Stimulated activated naive CD8-positive, alpha-beta T cell treated with anti-CD3 and anti-CD28 coated beads, Interleukin-15, Interleukin-2, amounts not matched to agents 100 ng/mL and 50 ng/mL, for 24 hours (primary cell): ENCODE measurements around the gene RNF146.
A peak's percentile ranks its signal among the peaks of the same experiment; 100 is the strongest.
"Not testable (repeated sequence)": the region's sequence is repeated elsewhere in the genome, so short reads cannot be mapped to it uniquely, and the experiment has no call there.

ENCODE experiments used
- H3K27ac Mint-ChIP-seq: one replicate; pipeline ENCODE4 v1.8.0; 2021; ENCODE audit warnings: mild to moderate bottlenecking, mixed read lengths
- H3K27me3 Mint-ChIP-seq: one replicate; pipeline ENCODE4 v1.8.0; 2021; ENCODE audit warnings: mixed read lengths
- H3K36me3 Mint-ChIP-seq: one replicate; pipeline ENCODE4 v1.8.0; 2021; ENCODE audit warnings: low read depth, mixed read lengths
- H3K4me1 Mint-ChIP-seq: one replicate; pipeline ENCODE4 v1.8.0; 2021; ENCODE audit warnings: low read depth, mixed read lengths
- H3K4me3 Mint-ChIP-seq: one replicate; pipeline ENCODE4 v1.8.0; 2021; ENCODE audit warnings: mild to moderate bottlenecking, mixed read lengths
- H3K9me3 Mint-ChIP-seq: one replicate; pipeline ENCODE4 v1.8.0; 2021; ENCODE audit warnings: mixed read lengths

The RNF146 gene

DNA sequence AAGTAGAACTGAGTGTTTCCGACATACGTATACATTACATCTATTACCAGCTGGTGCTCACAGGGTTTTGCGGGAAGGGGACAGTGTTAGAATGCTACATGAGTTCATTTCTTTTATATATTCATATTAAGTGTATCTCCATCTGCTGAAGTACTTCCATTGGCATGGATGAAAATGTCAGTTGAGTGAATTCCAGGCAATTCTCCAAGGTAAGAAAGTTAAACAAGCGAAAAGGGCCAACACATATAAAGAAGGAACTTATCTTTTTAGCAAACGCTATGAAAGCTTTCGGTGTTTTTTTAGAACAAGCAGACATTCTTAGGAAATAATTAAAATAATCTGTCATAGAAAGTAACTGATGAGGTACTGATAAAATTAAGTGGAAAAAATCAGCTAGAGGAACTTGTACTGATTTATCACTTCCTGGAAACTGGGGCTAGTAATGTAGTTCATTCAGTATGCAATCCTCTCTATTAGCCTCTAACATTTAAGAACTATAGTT, 34.6 kb downstream of the RNF146 start:
- Mint-ChIP-seq H3K9me3 (no peaks in the 10 kb centered on the region), H3K27me3 (no peaks in the 10 kb centered on the region), H3K27ac (peak overlapping the region; percentile 55), H3K4me3 (peak overlapping the region; percentile 5), H3K4me1 (peaks cover 42% of the 10 kb centered on the region), H3K36me3 (peaks cover 38% of the 10 kb centered on the region)

DNA sequence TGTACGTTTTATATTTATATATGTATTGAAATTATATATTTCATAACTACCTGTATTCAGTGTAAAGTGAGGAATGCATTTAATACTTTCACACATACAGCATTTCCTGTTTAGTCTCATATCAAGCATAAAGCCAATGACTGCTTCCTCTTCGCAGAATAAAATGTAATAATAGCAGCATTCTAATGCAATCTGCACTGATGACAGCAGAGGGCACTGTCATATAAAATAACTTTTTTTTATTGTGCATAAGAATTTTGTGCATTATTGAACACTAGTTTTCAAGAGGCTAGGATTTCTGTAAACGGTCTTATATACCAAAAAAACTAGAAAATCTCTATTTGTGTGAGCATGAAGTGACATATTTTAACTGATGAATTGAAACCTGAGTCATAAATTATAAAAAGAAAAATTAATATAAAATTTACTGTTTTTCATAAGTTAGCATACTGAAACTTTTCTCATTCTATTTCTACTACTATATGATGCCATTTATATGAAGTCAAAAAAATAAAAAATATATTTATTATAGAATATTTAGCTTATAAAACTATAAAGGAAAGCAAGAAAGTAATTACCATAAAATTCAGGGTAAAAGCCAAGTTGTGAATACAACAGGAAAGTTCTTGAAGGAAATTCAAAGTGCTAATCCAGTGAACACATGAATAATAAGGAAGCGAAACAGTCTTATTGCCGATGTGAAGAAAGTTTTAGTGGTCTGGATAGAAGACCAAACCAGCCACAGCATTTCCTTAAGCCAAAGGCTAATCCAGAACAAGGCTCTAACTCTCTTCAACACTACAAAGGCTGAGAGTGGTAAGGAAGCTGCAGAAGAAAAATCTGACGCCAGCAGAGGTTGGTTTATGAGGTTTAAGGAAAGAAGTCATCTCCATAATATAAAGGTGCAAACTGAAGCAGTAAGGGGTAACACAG, 36.3 kb downstream of the RNF146 start:
- Mint-ChIP-seq H3K27me3 (no peaks in the 10 kb centered on the region), H3K27ac (no peak overlapping the region), H3K36me3 (peaks cover 44% of the 10 kb centered on the region), H3K9me3 (peaks cover 5% of the 10 kb centered on the region), H3K4me1 (peaks cover 50% of the 10 kb centered on the region), H3K4me3 (no peak overlapping the region)

GRCh38 chr6:127303917-127304316, 37.3 kb downstream of the RNF146 start:
- Mint-ChIP-seq H3K4me1 (peaks cover 50% of the 10 kb centered on the region), H3K36me3 (peaks cover 54% of the 10 kb centered on the region), H3K27me3 (no peaks in the 10 kb centered on the region), H3K27ac (no peak overlapping the region), H3K4me3 (no peak overlapping the region), H3K9me3 (peaks cover 9% of the 10 kb centered on the region)

- H3K36me3 Mint-ChIP-seq = peaks cover 72% of the 10 kb centered on the region
- H3K27me3 Mint-ChIP-seq = no peaks in the 10 kb centered on the region
- H3K4me3 Mint-ChIP-seq = no peak overlapping the region
- peaks cover 17% of the 10 kb centered on the region for H3K9me3 Mint-ChIP-seq
- peaks cover 45% of the 10 kb centered on the region for H3K4me1 Mint-ChIP-seq
- no peak overlapping the region for H3K27ac Mint-ChIP-seq
These were observed 39.1 kb downstream of the RNF146 start for GRCh38 chr6:127305741-127306140.

DNA sequence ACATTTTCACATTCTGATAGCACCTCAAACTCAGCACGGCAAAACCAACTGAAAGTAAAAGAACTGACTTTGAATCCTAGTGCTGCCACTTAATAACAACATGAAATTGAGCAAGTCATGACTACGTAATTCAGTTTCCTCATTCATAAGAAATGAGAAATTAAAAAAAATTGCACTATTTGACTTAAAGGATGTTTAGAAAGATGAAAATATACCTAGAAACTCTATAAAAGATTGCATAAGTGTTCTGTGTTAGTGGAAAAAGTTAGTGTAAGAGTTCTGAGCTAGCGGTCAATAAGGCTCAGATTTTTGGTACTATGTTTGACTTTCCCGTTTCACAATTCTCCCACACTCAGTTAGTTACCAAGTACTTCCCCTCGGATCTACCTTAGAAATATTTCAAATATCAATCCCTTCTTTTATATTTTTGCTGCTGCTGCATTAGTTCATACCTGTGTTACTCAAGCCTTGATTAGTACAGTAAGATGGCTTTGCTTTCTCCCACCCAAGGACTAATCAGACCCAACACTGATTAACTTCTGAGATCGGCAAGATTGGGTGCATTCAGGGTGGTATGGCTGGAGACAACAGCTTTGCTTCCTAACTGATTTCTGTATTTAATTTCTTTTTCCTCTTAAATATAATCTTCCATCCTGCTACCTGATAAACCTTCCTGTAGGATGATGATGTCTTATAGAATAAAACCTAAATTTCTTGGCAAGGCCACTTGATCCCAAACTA, 50.9 kb downstream of the RNF146 start:
- no peak overlapping the region for H3K27ac Mint-ChIP-seq
- no peak overlapping the region for H3K4me3 Mint-ChIP-seq
- peaks cover 45% of the 10 kb centered on the region for H3K36me3 Mint-ChIP-seq
- no peaks in the 10 kb centered on the region for H3K9me3 Mint-ChIP-seq
- peaks cover 7% of the 10 kb centered on the region for H3K4me1 Mint-ChIP-seq
- H3K27me3 Mint-ChIP-seq = no peaks in the 10 kb centered on the region

DNA sequence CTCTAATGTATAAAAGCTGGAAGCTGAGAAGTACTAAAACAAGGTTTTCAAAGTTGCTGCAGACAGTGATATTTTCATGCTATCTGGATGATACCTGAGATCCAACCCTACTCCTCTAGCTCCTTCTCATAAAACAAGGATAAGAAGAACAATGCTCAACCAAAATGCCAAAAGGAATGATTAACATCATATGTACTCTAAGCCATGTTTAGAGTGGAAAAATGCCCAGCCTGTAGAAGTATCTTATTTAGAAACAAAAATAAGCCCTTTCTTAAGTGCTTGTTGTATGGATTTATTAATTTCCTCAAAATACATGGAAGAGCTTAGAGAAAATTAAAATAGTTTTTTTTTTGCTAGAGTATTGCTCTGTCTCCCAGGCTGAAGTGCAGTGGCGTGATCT, 53.0 kb downstream of the RNF146 start:
- peaks cover 7% of the 10 kb centered on the region for H3K4me1 Mint-ChIP-seq
- no peak overlapping the region for H3K27ac Mint-ChIP-seq
- H3K27me3 Mint-ChIP-seq = no peaks in the 10 kb centered on the region

DNA sequence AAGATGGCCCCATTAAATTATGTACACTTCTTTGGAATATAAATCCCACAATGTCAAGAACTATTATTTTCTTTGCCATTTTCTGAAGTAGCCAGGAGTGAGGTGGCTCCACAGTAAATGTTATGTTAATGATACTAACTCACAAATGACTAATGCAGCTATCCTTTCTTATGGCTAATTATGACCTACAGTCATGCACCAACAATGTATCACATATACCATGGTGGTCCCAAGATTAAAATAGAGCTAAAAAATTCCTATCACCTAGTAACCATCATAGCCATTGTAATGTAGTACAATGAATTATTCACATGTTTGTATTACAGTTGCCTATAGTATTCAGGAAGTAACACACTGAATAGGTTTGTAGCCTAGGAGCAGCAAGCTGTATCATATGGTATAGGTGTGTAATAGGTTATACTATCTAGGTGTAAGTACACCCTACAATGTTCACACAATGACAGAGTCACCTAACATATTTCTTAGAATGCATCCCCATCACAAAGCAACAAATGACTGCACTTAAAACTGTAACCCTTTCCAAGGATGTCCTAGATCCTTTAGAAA, 61.5 kb downstream of the RNF146 start:
- peaks cover 60% of the 10 kb centered on the region for H3K36me3 Mint-ChIP-seq
- peaks cover 10% of the 10 kb centered on the region for H3K4me1 Mint-ChIP-seq

More for the DNA sequence above, 53.0 kb downstream of the RNF146 start:
- Mint-ChIP-seq H3K9me3 (no peaks in the 10 kb centered on the region), H3K36me3 (peaks cover 53% of the 10 kb centered on the region), H3K4me3 (no peak overlapping the region)

GRCh38 chr6:127331256-127331655, 64.6 kb downstream of the RNF146 start:
- H3K4me3 Mint-ChIP-seq, H3K9me3 Mint-ChIP-seq, H3K27me3 Mint-ChIP-seq: not testable (repeated sequence)
- H3K36me3 Mint-ChIP-seq = peaks cover 51% of the 10 kb centered on the region
- H3K27ac Mint-ChIP-seq = peak overlapping the region; percentile 16
- H3K4me1 Mint-ChIP-seq = peaks cover 26% of the 10 kb centered on the region

More for the DNA sequence above, 61.5 kb downstream of the RNF146 start:
- no peak overlapping the region for H3K27ac Mint-ChIP-seq
- no peaks in the 10 kb centered on the region for H3K9me3 Mint-ChIP-seq
- no peak overlapping the region for H3K4me3 Mint-ChIP-seq
- no peaks in the 10 kb centered on the region for H3K27me3 Mint-ChIP-seq

GRCh38 chr6:127332383-127332961, 65.8 kb downstream of the RNF146 start:
- H3K9me3 Mint-ChIP-seq = no peaks in the 10 kb centered on the region
- H3K27ac Mint-ChIP-seq = peak overlapping the region; percentile 21
- peaks cover 37% of the 10 kb centered on the region for H3K4me1 Mint-ChIP-seq
- no peaks in the 10 kb centered on the region for H3K27me3 Mint-ChIP-seq
- no peak overlapping the region for H3K4me3 Mint-ChIP-seq
- H3K36me3 Mint-ChIP-seq = peaks cover 45% of the 10 kb centered on the region
